GM20431 (cell line): ENCODE results near the gene DBX1.

Experiments used
- in situ Hi-C: fragments of 300-500 bp; cut with MseI, MboI; formaldehyde crosslinking; loops from one replicate; pipeline ENCODE4 v1.15.0; 2020; ENCODE audit warnings: low sequenced_read_pairs; ENCODE audit not compliant: unreplicated experiment

DBX1 gene

GRCh38 chr11:20127671-20128527, 32.4 kb downstream of the DBX1 start:
- in situ Hi-C loops = loop anchor here (10.0 kb wide), 1 partner anchor 183 kb away; no protein-coding TSS in a partner anchor

- in situ Hi-C loops = loop anchor here (10.0 kb wide), 1 partner anchor 182 kb away; no protein-coding TSS in a partner anchor
Measured at GRCh38 chr11:20126724-20127123, 33.6 kb downstream of the DBX1 start.

- in situ Hi-C loops = loop anchor here (10.0 kb wide), 1 partner anchor 181 kb away; no protein-coding TSS in a partner anchor
Measured at GRCh38 chr11:20125927-20126326, 34.3 kb downstream of the DBX1 start.

- in situ Hi-C loops = loop anchor here (10.0 kb wide), 1 partner anchor 177 kb away; no protein-coding TSS in a partner anchor
Measured at GRCh38 chr11:20122131-20122530, 38.1 kb downstream of the DBX1 start.

- in situ Hi-C loops = loop anchor here (10.0 kb wide), 1 partner anchor 176 kb away; no protein-coding TSS in a partner anchor
Measured at GRCh38 chr11:20120134-20120925, 39.9 kb downstream of the DBX1 start.

GRCh38 chr11:20119315-20119714, 41.0 kb downstream of the DBX1 start:
- in situ Hi-C loops = no loop called here

- in situ Hi-C loops = no loop called here
Measured at GRCh38 chr11:20118209-20118608, 42.1 kb downstream of the DBX1 start.

- in situ Hi-C loops = no loop called here
Measured at GRCh38 chr11:20117291-20117690, 43.0 kb downstream of the DBX1 start.

- in situ Hi-C loops = no loop called here
Measured at GRCh38 chr11:20116825-20117224, 43.5 kb downstream of the DBX1 start.

- in situ Hi-C loops = no loop called here
Measured at GRCh38 chr11:20114588-20114987, 45.7 kb downstream of the DBX1 start.

GRCh38 chr11:20113149-20113438, 47.2 kb downstream of the DBX1 start:
- in situ Hi-C loops = no loop called here

- in situ Hi-C loops = no loop called here
Measured at GRCh38 chr11:20112291-20113148, 47.8 kb downstream of the DBX1 start.

GRCh38 chr11:20111871-20112270, 48.4 kb downstream of the DBX1 start:
- in situ Hi-C loops = no loop called here

GRCh38 chr11:20110908-20111669, 49.2 kb downstream of the DBX1 start:
- in situ Hi-C loops = no loop called here

- in situ Hi-C loops = no loop called here
Measured at GRCh38 chr11:20109731-20110445, 50.4 kb downstream of the DBX1 start.
